NCI-H82 (cell line): Measurements from ENCODE around the gene SHLD1.
"Not testable (repeated sequence)": the region's sequence is repeated elsewhere in the genome, so short reads cannot be mapped to it uniquely, and the experiment has no call there.

Source experiments
- DNase-seq: peaks from one replicate; lab custom pipeline; 2025; lab: John Stamatoyannopoulos, UW

SHLD1 gene

GRCh38 chr20:5749952-5750779 lies at the start of gene SHLD1:
SHLD1 (plus strand) TSS chr20:5750401; CDS start chr20:5772866, 22,465 bp downstream.
- peak; percentile 96 for DNase-seq

GRCh38 chr20:5702339-5702738 lies 47.9 kb upstream of the SHLD1 start:
- not testable (repeated sequence) for DNase-seq

- no peak for DNase-seq
Observed at GRCh38 chr20:5703681-5704101, 46.5 kb upstream of the SHLD1 start.

GRCh38 chr20:5705827-5706226 lies 44.4 kb upstream of the SHLD1 start:
- DNase-seq, result peak; percentile 45

GRCh38 chr20:5706797-5707196 lies 43.4 kb upstream of the SHLD1 start:
- no peak for DNase-seq

GRCh38 chr20:5710551-5710950 lies 39.6 kb upstream of the SHLD1 start:
- no peak for DNase-seq

- DNase-seq, result no peak
Observed at GRCh38 chr20:5714261-5715041, 35.8 kb upstream of the SHLD1 start.

GRCh38 chr20:5715071-5715841 lies 34.9 kb upstream of the SHLD1 start:
- no peak for DNase-seq

GRCh38 chr20:5716953-5717352 lies 33.2 kb upstream of the SHLD1 start:
- DNase-seq, result no peak

- DNase-seq, result no peak
Observed at GRCh38 chr20:5718896-5719595, 31.2 kb upstream of the SHLD1 start.

- DNase-seq, result no peak
Observed at GRCh38 chr20:5719861-5720403, 30.3 kb upstream of the SHLD1 start.

- DNase-seq, result no peak
Observed at GRCh38 chr20:5720696-5721095, 29.5 kb upstream of the SHLD1 start.

- DNase-seq, result not testable (repeated sequence)
Observed at GRCh38 chr20:5721356-5721755, 28.8 kb upstream of the SHLD1 start.

- DNase-seq, result no peak
Observed at GRCh38 chr20:5722927-5723326, 27.3 kb upstream of the SHLD1 start.

- not testable (repeated sequence) for DNase-seq
Observed at GRCh38 chr20:5725183-5725463, 25.1 kb upstream of the SHLD1 start.

GRCh38 chr20:5727018-5727515 lies 23.1 kb upstream of the SHLD1 start:
- no peak for DNase-seq

GRCh38 chr20:5729348-5729747 lies 20.9 kb upstream of the SHLD1 start:
- DNase-seq, result no peak

- DNase-seq, result no peak
Observed at GRCh38 chr20:5730131-5730530, 20.1 kb upstream of the SHLD1 start.

- DNase-seq, result no peak
Observed at GRCh38 chr20:5731753-5732366, 18.3 kb upstream of the SHLD1 start.

- no peak for DNase-seq
Observed at GRCh38 chr20:5734602-5735001, 15.6 kb upstream of the SHLD1 start.
